Mucosa of descending colon (tissue), 3 donors: ENCODE results near the gene PPP6R2. TPM values are rescaled to one million over a fixed set of nuclear protein-coding genes. Genes with fewer than 3 reads are reported as not detected.

Experiments
- ATAC-seq: fragments of 200-7000 bp; cut with Tn5 transposase; one replicate; pipeline ENCODE4 v1.9.1; 2020; ENCODE audit warnings: mild to moderate bottlenecking, moderate library complexity
- DNase-seq, 3 donors: peaks; one replicate each; pipeline ENCODE4 v3.0.0-alpha.2; 2020
- H3K36me3 ChIP-seq: fragments of 200-600 bp; one replicate; pipeline ENCODE4 v1.8.0; 2021; ENCODE audit warnings: low read depth, mild to moderate bottlenecking
- H3K4me1 ChIP-seq: fragments of 200-600 bp; one replicate; pipeline ENCODE4 v1.8.0; 2021; ENCODE audit warnings: low read depth, mild to moderate bottlenecking
- H3K4me3 ChIP-seq: fragments of 200-600 bp; one replicate; pipeline ENCODE4 v1.8.0; 2021; ENCODE audit warnings: mild to moderate bottlenecking
- H3K9me3 ChIP-seq: fragments of 200-600 bp; one replicate; pipeline ENCODE4 v1.8.0; 2021; ENCODE audit warnings: mild to moderate bottlenecking
- CTCF ChIP-seq: fragments of 200-600 bp; IDR thresholded peaks from one replicate; pipeline ENCODE4 v1.8.0; 2022; ENCODE audit warnings: antibody characterized with exemption, mild to moderate bottlenecking
- intact Hi-C, 2 donors: fragments of 100-400 bp; cut with DNase I in 1 of 2; cut with micrococcal nuclease in 1 of 2; formaldehyde crosslinking; loops; one replicate each; pipeline versions ENCODE4 v1.11.0 to v1.11.1; 2022; cut with DNase I, micrococcal nuclease
- total RNA-seq, 3 donors: library from RNA; stranded (reverse); fragmentation: NEBNext Ultra II Directional in 2 of 3; extraction: Animal tissue kit (Norgen Biotek cat#: 25700) in 2 of 3; gene quantifications; one replicate each; pipeline versions ENCODE4 v1.2.1 to v1.2.4, GENCODE V29; 2021 to 2023
- donor health status: DM: no; HTN: no; CAD: no; lungs with moderate emphysema.
- donor health status: DM: no; HTN: no; CAD: no.
- donor health status: DM: no; HTN: yes; CAD: no.

PPP6R2 gene
- total RNA-seq, 3 donors from 2014 or later: 54.3 to 61.7 (median 58.8) TPM

DNA sequence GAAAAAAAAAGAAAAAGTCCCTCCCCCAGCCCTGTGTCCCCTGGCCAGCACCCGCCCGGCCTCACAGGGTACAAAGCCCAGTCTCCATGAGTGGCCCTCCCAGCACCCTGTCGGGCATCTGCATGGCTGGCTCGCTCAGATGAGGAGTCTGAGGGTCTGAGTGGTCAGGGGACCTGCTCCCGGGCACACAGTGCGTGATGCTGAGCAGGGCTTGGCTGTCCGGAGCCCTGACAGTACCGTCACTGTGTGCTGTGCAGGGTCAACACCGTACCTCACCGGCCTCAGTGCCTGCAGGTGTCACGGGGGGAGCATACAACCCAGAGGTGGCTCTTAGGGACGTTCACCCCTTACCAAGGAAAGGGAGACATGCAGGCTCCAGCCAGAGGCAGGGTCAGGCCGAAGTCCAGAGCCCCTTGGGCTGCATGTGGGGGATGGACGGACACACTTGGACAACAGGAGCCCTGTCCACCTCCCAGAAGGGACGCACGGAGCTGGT is 32.1 kb upstream of the PPP6R2 start:
- no peak for TF ChIP-seq CTCF
- Histone ChIP-seq H3K9me3 (no peaks in the 10 kb centered on the region), H3K36me3 (no peaks in the 10 kb centered on the region), H3K4me1 (peaks cover 19% of the 10 kb centered on the region), H3K4me3 (no peak overlapping the region)
- intact Hi-C loops: no loop called here
- ATAC-seq: no peak
- DNase-seq: peak in 1 of 3 donors; percentile 47

GRCh38 chr22:50311606-50312351 is 31.3 kb upstream of the PPP6R2 start:
- peak in 2 of 3 donors; percentile 28 to 53 for DNase-seq
- intact Hi-C loops: no loop called here

DNA sequence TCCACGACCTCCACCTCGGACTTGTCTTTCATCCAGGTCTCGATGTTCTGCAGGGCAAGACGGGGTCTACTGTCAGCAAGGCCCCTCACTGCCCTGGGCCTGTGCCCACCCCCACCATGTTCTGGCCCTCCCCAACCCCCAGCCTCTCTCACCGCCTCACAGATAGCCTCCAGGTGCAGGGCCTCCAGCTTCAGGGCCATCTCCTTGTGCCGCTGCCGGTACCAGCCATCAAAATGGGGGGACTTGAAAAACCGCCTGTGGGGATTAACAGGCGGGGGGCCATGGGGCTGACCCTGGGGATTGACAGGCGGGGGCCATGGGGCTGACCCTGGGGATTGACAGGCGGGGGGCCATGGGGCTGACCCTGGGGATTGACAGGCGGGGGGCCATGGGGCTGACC is 30.8 kb upstream of the PPP6R2 start:
- Histone ChIP-seq H3K4me3 (no peak overlapping the region), H3K9me3 (no peaks in the 10 kb centered on the region), H3K4me1 (peaks cover 18% of the 10 kb centered on the region), H3K36me3 (no peaks in the 10 kb centered on the region)
- no peak for TF ChIP-seq CTCF
- DNase-seq (peak in 2 of 3 donors; percentile 20 to 38), ATAC-seq (no peak)
- intact Hi-C loops: no loop called here

More at GRCh38 chr22:50311606-50312351, 31.3 kb upstream of the PPP6R2 start:
- Histone ChIP-seq H3K36me3 (no peaks in the 10 kb centered on the region), H3K9me3 (no peaks in the 10 kb centered on the region), H3K4me1 (peaks cover 18% of the 10 kb centered on the region), H3K4me3 (no peak overlapping the region)
- no peak for TF ChIP-seq CTCF
- no peak for ATAC-seq

DNA sequence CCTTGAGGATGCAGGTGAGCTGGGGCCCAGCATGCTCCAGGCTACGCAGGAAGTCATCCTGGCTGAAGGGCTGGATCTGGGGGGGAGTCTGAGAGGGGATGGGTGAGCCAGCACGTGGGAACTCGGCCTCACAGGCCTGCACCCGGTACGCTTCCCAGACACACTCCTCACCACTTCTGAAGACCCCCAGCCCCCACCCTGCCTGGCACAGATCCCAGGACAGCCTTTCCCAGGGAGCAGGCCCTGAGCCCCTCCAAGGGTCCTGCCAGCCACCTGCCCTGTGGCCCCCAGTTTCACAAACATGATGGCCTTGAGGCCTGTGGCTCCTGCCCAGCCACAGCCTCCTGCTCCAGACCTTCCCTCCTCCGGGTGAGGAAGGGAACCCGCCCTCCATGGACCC is 30.1 kb upstream of the PPP6R2 start:
- H3K36me3 ChIP-seq: no peaks in the 10 kb centered on the region
- H3K9me3 ChIP-seq: no peaks in the 10 kb centered on the region
- peaks cover 16% of the 10 kb centered on the region for H3K4me1 ChIP-seq
- peak in 1 of 3 donors; percentile 50 for DNase-seq
- no peak for ATAC-seq
- no peak for TF ChIP-seq CTCF
- no peak overlapping the region for H3K4me3 ChIP-seq
- intact Hi-C loops: no loop called here

DNA sequence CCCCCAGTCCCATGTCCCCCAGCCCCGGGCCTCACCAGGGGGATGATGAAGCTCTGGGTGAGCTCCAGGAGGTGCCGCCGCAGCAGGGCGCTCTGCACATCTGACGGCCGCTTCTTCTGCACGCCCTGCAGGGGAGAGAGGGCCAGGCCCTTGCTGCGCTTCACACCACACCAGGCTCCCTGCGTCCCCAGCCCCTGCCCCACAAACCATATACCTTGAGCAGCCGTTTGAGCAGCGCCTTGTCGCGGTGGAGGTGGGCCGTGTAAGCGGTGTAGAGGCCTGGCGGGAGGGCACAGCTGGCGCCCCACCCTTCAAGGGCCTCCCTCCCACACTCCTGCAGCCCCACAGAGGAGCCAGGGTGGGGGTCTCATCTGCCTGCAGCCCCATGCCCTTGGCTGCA is 29.5 kb upstream of the PPP6R2 start:
- no peak for ATAC-seq
- peaks cover 12% of the 10 kb centered on the region for H3K4me1 ChIP-seq
- H3K4me3 ChIP-seq: no peak overlapping the region
- TF ChIP-seq CTCF: no peak
- intact Hi-C loops: no loop called here
- H3K9me3 ChIP-seq: no peaks in the 10 kb centered on the region
- DNase-seq: peak in 2 of 3 donors; percentile 46 to 61
- no peaks in the 10 kb centered on the region for H3K36me3 ChIP-seq
